ENCODE results near the gene LGALS3. TPM values are rescaled to one million over a fixed set of nuclear protein-coding genes. Genes with fewer than 3 reads are reported as not detected.

LGALS3 gene
- total and polyA plus RNA-seq, 4 donors, result 6.9 to 20.8 (median 10.7) TPM

GRCh38 chr14:55130196-55130550 lies 1.1 kb downstream of the LGALS3 start (continued):
- TF ChIP-seq JUND (IDR thresholded peaks at IDR 0.05), result no peak

- peaks cover 0 to 16% (median 8%) of the 10 kb centered on the region in 4 donors for H3K4me1 ChIP-seq (ENCODE audit: control insufficient read depth in 4 of 4, insufficient read depth in 4 of 4, low read length in 3 of 4)
- no peak overlapping the region for H3K27ac ChIP-seq (ENCODE audit: low read depth in 1 of 2, low read length in 2 of 2)
- H3K4me3 ChIP-seq (ENCODE audit: low read depth in 1 of 3, low read length in 3 of 3), result no peak overlapping the region
- no peak for TF ChIP-seq TAF1 (conservative IDR thresholded peaks at IDR 0.05)
- no peak for TF ChIP-seq NR2F2 (IDR thresholded peaks at IDR 0.05)
- TF ChIP-seq GABPA (IDR thresholded peaks at IDR 0.05 in 1 of 2, conservative IDR thresholded peaks at IDR 0.05 in 1 of 2), result no peak
- no peak for TF ChIP-seq REST (IDR thresholded peaks at IDR 0.05)
- no peak for TF ChIP-seq EGR1 (IDR thresholded peaks at IDR 0.05; ENCODE audit: low read depth in 2 of 2)
- no peak for TF ChIP-seq ZBTB33 (IDR thresholded peaks at IDR 0.05)
- TF ChIP-seq ATF3 (IDR thresholded peaks at IDR 0.05), result no peak
- no peaks in the 10 kb centered on the region for H3K36me3 ChIP-seq (ENCODE audit: control insufficient read depth in 4 of 4, insufficient read depth in 3 of 4, low read depth in 1 of 4, low read length in 3 of 4)
- no peaks in the 10 kb centered on the region for H3K9me3 ChIP-seq (ENCODE audit: control insufficient read depth in 4 of 4, low read length in 3 of 4)
- H3K27me3 ChIP-seq (ENCODE audit: control insufficient read depth in 4 of 4, insufficient read depth in 4 of 4, low read length in 3 of 4), result peaks cover 0 to 3% (median 1%) of the 10 kb centered on the region in 4 donors
- H3K9ac ChIP-seq (ENCODE audit: low read depth in 1 of 2, low read length in 2 of 2), result no peak overlapping the region
- WGBS, result 77% methylated on average over 7 of the region's 7 CpGs
- DNase-seq (ENCODE audit: low spot score), result no peak
These were observed 2.5 kb downstream of the LGALS3 start for GRCh38 chr14:55131370-55132137.

GRCh38 chr14:55133416-55133815 lies 4.4 kb downstream of the LGALS3 start:
- Histone ChIP-seq H3K27ac (ENCODE audit: low read depth in 1 of 2, low read length in 2 of 2) (no peak overlapping the region), H3K36me3 (ENCODE audit: control insufficient read depth in 4 of 4, insufficient read depth in 3 of 4, low read depth in 1 of 4, low read length in 3 of 4) (no peaks in the 10 kb centered on the region), H3K4me1 (ENCODE audit: control insufficient read depth in 4 of 4, insufficient read depth in 4 of 4, low read length in 3 of 4) (peaks cover 0 to 16% (median 8%) of the 10 kb centered on the region in 4 donors), H3K9me3 (ENCODE audit: control insufficient read depth in 4 of 4, low read length in 3 of 4) (no peaks in the 10 kb centered on the region), H3K9ac (ENCODE audit: low read depth in 1 of 2, low read length in 2 of 2) (no peak overlapping the region), H3K27me3 (ENCODE audit: control insufficient read depth in 4 of 4, insufficient read depth in 4 of 4, low read length in 3 of 4) (peaks cover 0 to 3% (median 1%) of the 10 kb centered on the region in 4 donors), H3K4me3 (ENCODE audit: low read depth in 1 of 3, low read length in 3 of 3) (no peak overlapping the region)
- TF ChIP-seq RAD21 (IDR thresholded peaks at IDR 0.05) (peak; percentile 14 to 34), FOXA2 (IDR thresholded peaks at IDR 0.05) (no peak)
- 80% methylated on average over 4 of the region's 4 CpGs for WGBS
- DNase-seq (ENCODE audit: low spot score), result no peak
